ENCODE results near the gene AIMP1.

DNA sequence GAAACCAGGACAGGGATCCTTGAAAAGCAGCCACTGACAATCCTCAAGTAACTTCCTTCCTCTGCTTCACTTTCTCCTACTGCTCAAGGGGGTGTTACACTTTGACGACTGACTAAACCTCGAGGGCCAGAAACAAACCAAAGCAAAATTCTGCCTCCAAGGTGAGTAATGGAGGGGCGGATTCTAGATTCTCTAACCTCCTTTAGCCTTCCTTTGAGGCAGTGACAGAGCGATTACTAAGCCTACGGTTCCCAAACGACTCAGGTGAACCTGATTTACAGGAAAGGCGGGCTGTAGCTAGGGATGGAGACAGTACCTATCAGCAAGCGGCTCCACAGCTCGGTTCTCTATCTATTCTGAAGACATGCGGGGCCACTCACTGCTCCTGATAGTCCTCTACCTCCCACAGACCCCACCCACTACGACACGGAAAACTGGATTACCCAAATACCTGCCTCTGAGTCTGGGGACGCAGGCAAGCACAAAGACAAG is 828 bp upstream of the AIMP1 start:
- TF ChIP-seq EP300 (IDR thresholded peaks at IDR 0.05; ENCODE audit: low read depth in 2 of 2, low read length in 2 of 2) (no peak), EP300 (CRISPR knock-in tag; IDR thresholded peaks at IDR 0.05; ENCODE audit: borderline replicate concordance) (no peak)
- TF ChIP-seq, protein P1, sequence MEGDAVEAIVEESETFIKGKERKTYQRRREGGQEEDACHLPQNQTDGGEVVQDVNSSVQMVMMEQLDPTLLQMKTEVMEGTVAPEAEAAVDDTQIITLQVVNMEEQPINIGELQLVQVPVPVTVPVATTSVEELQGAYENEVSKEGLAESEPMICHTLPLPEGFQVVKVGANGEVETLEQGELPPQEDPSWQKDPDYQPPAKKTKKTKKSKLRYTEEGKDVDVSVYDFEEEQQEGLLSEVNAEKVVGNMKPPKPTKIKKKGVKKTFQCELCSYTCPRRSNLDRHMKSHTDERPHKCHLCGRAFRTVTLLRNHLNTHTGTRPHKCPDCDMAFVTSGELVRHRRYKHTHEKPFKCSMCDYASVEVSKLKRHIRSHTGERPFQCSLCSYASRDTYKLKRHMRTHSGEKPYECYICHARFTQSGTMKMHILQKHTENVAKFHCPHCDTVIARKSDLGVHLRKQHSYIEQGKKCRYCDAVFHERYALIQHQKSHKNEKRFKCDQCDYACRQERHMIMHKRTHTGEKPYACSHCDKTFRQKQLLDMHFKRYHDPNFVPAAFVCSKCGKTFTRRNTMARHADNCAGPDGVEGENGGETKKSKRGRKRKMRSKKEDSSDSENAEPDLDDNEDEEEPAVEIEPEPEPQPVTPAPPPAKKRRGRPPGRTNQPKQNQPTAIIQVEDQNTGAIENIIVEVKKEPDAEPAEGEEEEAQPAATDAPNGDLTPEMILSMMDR (CRISPR knock-in tag; IDR thresholded peaks at IDR 0.05) = no peak

Measured in HepG2 (cell line).